Mesendoderm (in vitro differentiated cells): ENCODE results near the gene GMDS.

Source experiments
- DNase-seq: peaks from one replicate; pipeline ENCODE4 v3.0.0; 2013
- H2AK5ac ChIP-seq: 2 replicates; pipeline ENCODE4 v1.6.1; 2013; ENCODE audit warnings: low read length, inconsistent platforms
- H2BK120ac ChIP-seq: 2 replicates; pipeline ENCODE4 v1.6.1; 2013; ENCODE audit warnings: low read depth, mild to moderate bottlenecking, low read length, moderate library complexity, mixed read lengths
- H2BK15ac ChIP-seq: replicated peaks from 2 replicates; pipeline ENCODE4 v1.6.1; 2013; ENCODE audit warnings: low read depth, mild to moderate bottlenecking, moderate library complexity
- H2BK5ac ChIP-seq: 2 replicates; pipeline ENCODE4 v1.6.1; 2013; ENCODE audit warnings: low read length, inconsistent platforms
- H3K18ac ChIP-seq: 2 replicates; pipeline ENCODE4 v1.6.1; 2013; ENCODE audit warnings: mild to moderate bottlenecking, low read length, mixed read lengths
- H3K23ac ChIP-seq: one replicate; pipeline ENCODE4 v1.6.1; 2013; ENCODE audit warnings: low read length
- H3K27ac ChIP-seq: 2 replicates; pipeline ENCODE4 v1.5.1; 2013; ENCODE audit warnings: low read depth, mild to moderate bottlenecking, inconsistent platforms, low read length, moderate library complexity
- H3K27me3 ChIP-seq: 2 replicates; pipeline ENCODE4 v1.6.1; 2013; ENCODE audit warnings: low read length, control low read depth, mild to moderate bottlenecking, inconsistent platforms; ENCODE audit not compliant: insufficient read depth, poor library complexity
- H3K36me3 ChIP-seq: 2 replicates; pipeline ENCODE4 v1.6.1; 2013; ENCODE audit warnings: low read length, inconsistent platforms; ENCODE audit not compliant: control insufficient read depth, insufficient read depth
- H3K4ac ChIP-seq: one replicate; pipeline ENCODE4 v1.6.1; 2013; ENCODE audit warnings: low read depth, mild to moderate bottlenecking, low read length, moderate library complexity
- H3K4me1 ChIP-seq: 2 replicates; pipeline ENCODE4 v1.6.1; 2013; ENCODE audit warnings: low read depth, low read length, inconsistent platforms; ENCODE audit not compliant: control insufficient read depth
- H3K4me2 ChIP-seq: 2 replicates; pipeline ENCODE4 v1.6.1; 2013; ENCODE audit warnings: low read length
- H3K4me3 ChIP-seq: 2 replicates; pipeline ENCODE4 v1.5.1; 2013; ENCODE audit warnings: mild to moderate bottlenecking, low read length
- H3K56ac ChIP-seq: one replicate; pipeline ENCODE4 v1.6.1; 2013; ENCODE audit warnings: low read length
- H3K79me1 ChIP-seq: 2 replicates; pipeline ENCODE4 v1.6.1; 2013; ENCODE audit warnings: low read length, inconsistent platforms
- H3K79me2 ChIP-seq: 2 replicates; pipeline ENCODE4 v1.6.1; 2013; ENCODE audit warnings: mild to moderate bottlenecking, low read length; ENCODE audit not compliant: control insufficient read depth, insufficient read depth
- H3K9ac ChIP-seq: 2 replicates; pipeline ENCODE4 v1.6.1; 2013; ENCODE audit warnings: low read length, inconsistent platforms
- H4K5ac ChIP-seq: one replicate; pipeline ENCODE4 v1.6.1; 2013; ENCODE audit warnings: low read length
- H4K8ac ChIP-seq: one replicate; pipeline ENCODE4 v1.6.1; 2013; ENCODE audit warnings: low read depth, mild to moderate bottlenecking, control low read depth, low read length, moderate library complexity
- WGBS: extraction: QIAGEN DNeasy Blood & Tissue Kit; methylation state at CpG from one replicate; pipeline ENCODE4 v1.1.7; 2013; ENCODE audit warnings: low lambda C conversion rate, missing lambda C conversion rate; ENCODE audit not compliant: insufficient coverage; ENCODE audit errors: extremely low coverage; 5-methylcytosine and 5-hydroxymethylcytosine counted together

The GMDS gene

DNA sequence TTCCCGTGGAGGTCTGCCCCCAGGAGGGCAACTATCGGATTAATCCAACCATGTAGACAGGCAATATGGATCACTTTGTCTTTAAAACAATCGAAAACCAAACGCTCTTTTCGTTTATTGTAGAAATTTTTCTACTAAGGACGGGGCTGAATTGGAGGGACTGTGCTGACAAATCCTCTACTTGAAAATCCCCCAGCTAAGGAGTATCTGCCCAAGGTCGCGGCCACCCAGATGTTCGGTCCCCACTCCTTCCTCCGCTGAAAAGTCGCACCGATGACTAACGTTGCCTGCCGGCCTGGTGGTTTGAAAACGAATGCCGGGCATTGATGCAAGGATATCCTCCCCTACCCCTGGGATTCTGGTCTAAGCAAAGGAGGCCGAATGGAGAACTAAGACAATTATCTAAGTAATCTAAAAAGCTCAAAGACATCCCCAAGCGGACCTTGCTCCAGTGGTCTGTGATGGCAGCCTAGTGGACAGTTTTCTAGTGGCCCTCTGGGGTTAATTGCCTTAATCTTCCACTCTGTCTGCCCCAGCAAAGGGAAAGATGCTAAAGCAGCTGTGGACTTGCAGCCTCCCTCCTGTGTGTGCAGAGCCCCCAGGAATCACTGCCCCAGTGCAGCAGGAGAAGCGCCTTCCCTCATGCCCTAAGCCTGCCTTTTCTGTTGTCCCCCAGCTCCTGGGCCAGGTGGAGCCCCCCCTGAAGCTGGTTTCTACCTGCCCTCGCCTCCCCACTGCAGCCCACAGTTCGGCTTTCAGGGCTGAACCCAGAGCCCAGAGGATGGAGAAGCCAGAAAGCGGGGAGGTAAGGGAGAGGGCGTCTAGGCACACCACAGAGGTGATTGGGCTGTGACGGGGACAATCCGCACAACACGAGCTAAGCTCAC, 639.3 kb downstream of the GMDS start:
- no peak for DNase-seq
- Histone ChIP-seq H2BK5ac (no peak overlapping the region), H2BK15ac (no peak overlapping the region), H4K5ac (no peak overlapping the region), H2BK120ac (no peak overlapping the region), H3K27ac (no peak overlapping the region), H3K18ac (no peak overlapping the region), H3K23ac (no peak overlapping the region), H3K36me3 (no peaks in the 10 kb centered on the region), H3K79me2 (no peaks in the 10 kb centered on the region), H3K9ac (no peak overlapping the region), H3K4ac (no peak overlapping the region), H3K4me1 (peaks cover 11% of the 10 kb centered on the region), H3K4me3 (no peak overlapping the region), H3K79me1 (no peaks in the 10 kb centered on the region), H2AK5ac (no peak overlapping the region), H3K56ac (peak overlapping the region; percentile 44), H4K8ac (no peak overlapping the region), H3K4me2 (no peak overlapping the region), H3K27me3 (peaks cover 26% of the 10 kb centered on the region)
- WGBS, result no CpG with 5 or more reads among the region's 26 CpGs

DNA sequence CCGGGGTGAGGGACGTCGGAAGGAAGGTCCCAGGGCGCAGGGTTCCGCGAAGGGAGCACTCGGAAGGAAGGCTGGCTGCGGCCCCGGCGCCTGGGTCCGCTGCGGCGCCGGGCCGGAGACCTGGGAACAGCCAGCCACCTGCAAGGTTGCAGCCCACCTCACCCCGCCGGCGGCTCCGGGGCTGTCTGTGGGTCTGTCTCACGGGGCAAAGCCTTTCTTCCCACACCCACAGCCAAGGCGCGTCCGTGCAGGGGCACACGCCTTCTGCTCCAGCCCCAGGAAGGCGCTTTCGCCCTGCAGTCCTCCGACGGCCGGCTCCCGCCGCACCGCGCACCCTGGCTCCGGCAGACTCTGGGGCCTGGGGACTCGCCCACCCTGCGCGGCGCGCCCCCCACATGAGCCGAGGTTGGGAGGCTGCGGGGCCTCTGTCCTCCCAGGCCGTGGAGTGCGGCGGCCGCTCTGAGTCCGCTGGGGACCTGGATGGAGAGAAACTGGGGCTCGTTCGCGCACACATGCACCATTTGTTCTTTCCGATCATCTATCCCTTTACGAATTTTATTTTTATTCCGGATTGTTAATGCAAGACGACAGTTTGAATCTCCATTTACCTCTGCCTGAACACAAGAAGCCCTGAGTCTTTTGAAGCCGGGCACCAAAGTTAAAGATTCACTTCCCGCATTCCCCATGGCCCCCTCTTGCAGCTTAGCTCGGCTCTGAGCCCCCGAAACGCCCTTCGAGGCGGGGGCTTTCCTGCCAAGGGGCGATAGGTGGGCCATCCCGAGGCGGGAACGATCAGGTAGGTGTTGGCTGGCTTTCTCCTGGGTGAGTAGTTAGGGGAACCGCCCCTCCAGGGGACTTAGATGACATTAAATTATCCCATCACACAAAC, 640.2 kb downstream of the GMDS start:
- Histone ChIP-seq H3K79me2 (no peaks in the 10 kb centered on the region), H3K4me1 (peaks cover 11% of the 10 kb centered on the region), H4K8ac (no peak overlapping the region), H3K36me3 (no peaks in the 10 kb centered on the region), H3K27me3 (peaks cover 24% of the 10 kb centered on the region), H3K18ac (peak overlapping the region; percentile 5), H3K4me2 (peak overlapping the region; percentile 51), H3K56ac (peak overlapping the region; percentile 35), H3K9ac (no peak overlapping the region), H3K79me1 (no peaks in the 10 kb centered on the region), H3K4ac (no peak overlapping the region), H3K27ac (no peak overlapping the region), H2BK120ac (no peak overlapping the region), H2BK5ac (no peak overlapping the region), H2AK5ac (no peak overlapping the region), H2BK15ac (no peak overlapping the region), H4K5ac (no peak overlapping the region), H3K4me3 (no peak overlapping the region), H3K23ac (peak overlapping the region; percentile 57)
- no peak for DNase-seq
- WGBS, result no CpG with 5 or more reads among the region's 65 CpGs

DNA sequence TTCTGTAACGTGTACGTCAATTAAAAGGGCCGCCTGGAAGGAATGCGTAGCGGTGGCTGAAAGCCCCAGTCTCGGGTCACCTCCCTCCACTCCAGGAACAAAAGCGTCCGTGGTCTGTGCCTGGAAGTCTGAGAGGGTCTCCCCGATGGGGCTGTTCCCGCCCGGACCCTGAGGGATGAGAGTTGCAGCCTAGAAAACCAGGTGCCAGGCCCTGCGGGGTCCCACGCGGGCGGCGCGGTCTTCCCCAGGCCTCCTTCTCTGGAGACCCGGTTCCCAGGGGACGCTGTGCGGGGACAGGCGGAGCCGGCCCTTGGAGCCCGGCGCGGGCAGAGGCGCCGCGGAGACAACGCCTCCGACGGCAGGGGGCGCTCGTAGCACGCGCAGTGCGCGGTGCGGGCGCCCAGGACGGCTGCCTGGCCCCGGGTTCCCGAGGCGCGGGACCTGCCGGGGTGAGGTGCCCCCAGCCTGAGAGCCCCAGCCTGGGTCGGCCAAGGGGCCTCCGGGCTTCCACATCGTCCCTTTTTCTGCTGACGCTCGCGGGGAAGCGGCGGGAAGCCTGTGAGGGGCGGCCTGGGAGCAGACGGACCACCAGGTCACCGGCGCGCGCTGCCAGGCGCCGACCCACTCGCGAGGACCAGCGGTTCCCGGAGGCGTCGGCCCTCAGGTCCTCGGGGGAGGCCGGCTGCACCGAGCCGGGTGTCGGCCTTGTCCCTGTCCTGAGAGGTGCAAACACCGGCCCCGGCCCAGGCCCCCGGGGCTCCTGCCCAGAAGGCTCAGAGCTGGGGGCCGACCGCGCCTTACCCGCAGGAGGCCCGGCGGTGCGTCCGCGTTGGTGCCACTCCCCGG, 641.0 kb downstream of the GMDS start:
- Histone ChIP-seq H3K4me3 (no peak overlapping the region), H4K5ac (no peak overlapping the region), H2AK5ac (no peak overlapping the region), H3K56ac (peak overlapping the region; percentile 73), H3K23ac (no peak overlapping the region), H2BK15ac (no peak overlapping the region), H3K4me2 (peak overlapping the region; percentile 71), H3K79me2 (no peaks in the 10 kb centered on the region), H3K18ac (peak overlapping the region; percentile 15), H3K4me1 (peaks cover 11% of the 10 kb centered on the region), H2BK120ac (no peak overlapping the region), H3K4ac (no peak overlapping the region), H3K27ac (no peak overlapping the region), H3K9ac (peak overlapping the region; percentile 27), H3K36me3 (no peaks in the 10 kb centered on the region), H2BK5ac (no peak overlapping the region), H3K27me3 (peaks cover 24% of the 10 kb centered on the region), H3K79me1 (no peaks in the 10 kb centered on the region), H4K8ac (no peak overlapping the region)
- DNase-seq, result peak; percentile 77
- no CpG with 5 or more reads among the region's 85 CpGs for WGBS

DNA sequence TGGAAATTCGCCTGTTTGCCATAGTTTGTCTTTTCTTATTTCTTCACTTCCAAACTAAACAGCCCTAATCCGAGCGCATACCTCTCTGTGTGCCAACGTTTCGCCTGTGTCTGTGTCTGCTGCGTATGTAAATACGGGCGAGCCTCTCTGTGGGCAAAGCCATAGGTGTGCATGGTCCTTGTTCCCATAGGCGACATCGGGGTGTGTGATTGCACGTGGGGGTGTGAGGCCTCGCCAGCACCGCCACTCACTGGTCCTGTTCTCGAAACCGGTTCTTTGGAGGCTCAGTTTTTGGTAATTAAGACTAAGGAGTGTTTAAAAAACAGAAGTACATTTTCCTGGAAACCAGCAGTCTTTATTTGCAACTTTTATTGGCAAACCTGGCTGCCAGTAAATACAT, 641.7 kb downstream of the GMDS start:
- Histone ChIP-seq H3K56ac (peak overlapping the region; percentile 73), H3K4me1 (peaks cover 11% of the 10 kb centered on the region), H3K36me3 (no peaks in the 10 kb centered on the region), H3K23ac (no peak overlapping the region), H3K79me2 (no peaks in the 10 kb centered on the region), H3K9ac (no peak overlapping the region), H2BK15ac (no peak overlapping the region), H3K79me1 (no peaks in the 10 kb centered on the region), H3K27me3 (peaks cover 20% of the 10 kb centered on the region), H2AK5ac (no peak overlapping the region), H3K4me2 (no peak overlapping the region), H4K5ac (no peak overlapping the region), H4K8ac (no peak overlapping the region), H2BK5ac (no peak overlapping the region), H3K4me3 (no peak overlapping the region), H2BK120ac (no peak overlapping the region), H3K18ac (no peak overlapping the region), H3K4ac (no peak overlapping the region), H3K27ac (no peak overlapping the region)
- no CpG with 5 or more reads among the region's 15 CpGs for WGBS
- no peak for DNase-seq

DNA sequence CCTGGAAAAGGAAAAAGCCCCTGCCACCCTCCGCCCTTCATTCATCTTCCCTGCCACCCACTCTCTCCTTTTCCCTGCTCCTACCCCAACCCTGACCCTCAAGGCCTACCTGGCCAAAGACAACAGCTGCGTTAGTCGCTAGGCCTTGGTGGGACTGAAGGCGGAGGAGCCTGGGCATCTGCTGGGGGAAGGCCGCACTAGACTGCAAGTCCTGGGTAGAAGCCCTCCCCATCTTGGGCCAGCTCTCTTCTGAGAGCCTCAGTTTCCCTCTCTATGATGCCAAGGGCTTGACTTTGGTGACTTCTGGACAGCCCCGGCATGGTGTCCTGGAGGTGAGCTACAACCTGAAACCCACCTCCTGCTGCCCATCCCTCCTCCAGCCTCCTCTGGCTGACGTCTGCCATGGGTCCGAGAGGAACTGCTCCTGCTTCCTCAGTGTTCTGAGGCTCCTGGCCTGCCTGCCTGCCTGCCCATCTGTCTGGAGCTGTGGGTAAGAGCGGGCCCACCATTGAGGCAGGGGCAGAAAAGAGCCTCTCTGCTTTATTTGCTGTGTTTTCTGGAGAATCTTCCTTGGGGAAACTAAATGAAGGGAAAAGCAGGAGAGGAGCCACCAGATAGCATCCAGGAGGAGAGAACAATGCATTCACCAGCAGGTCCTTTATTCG, 643.2 kb downstream of the GMDS start:
- Histone ChIP-seq H3K23ac (no peak overlapping the region), H3K9ac (no peak overlapping the region), H3K27ac (no peak overlapping the region), H3K36me3 (no peaks in the 10 kb centered on the region), H2AK5ac (no peak overlapping the region), H3K4me3 (no peak overlapping the region), H3K56ac (no peak overlapping the region), H3K18ac (no peak overlapping the region), H3K4ac (no peak overlapping the region), H2BK15ac (no peak overlapping the region), H3K4me1 (peaks cover 12% of the 10 kb centered on the region), H3K27me3 (peaks cover 18% of the 10 kb centered on the region), H2BK120ac (no peak overlapping the region), H4K5ac (no peak overlapping the region), H3K4me2 (no peak overlapping the region), H3K79me1 (no peaks in the 10 kb centered on the region), H3K79me2 (no peaks in the 10 kb centered on the region), H2BK5ac (no peak overlapping the region), H4K8ac (no peak overlapping the region)
- WGBS, result no CpG with 5 or more reads among the region's 10 CpGs
- DNase-seq, result no peak
